CD4-positive, alpha-beta memory T cell (primary cell): ENCODE results near the gene POLDIP3. TPM values are rescaled to one million over a fixed set of nuclear protein-coding genes. Genes with fewer than 3 reads are reported as not detected.
A peak's percentile ranks its signal among the peaks of the same experiment; 100 is the strongest.
"Not testable (repeated sequence)": the region's sequence is repeated elsewhere in the genome, so short reads cannot be mapped to it uniquely, and the experiment has no call there.

Experiments
- CTCF ChIA-PET: fragments of 350-600 bp; sonication (Branson Sonifier 250); formaldehyde crosslinking; loops from one replicate; lab custom pipeline; 2021; ENCODE audit warnings: inconsistent platforms; ENCODE audit not compliant: partially characterized antibody; lab: Charles Lee
- POLR2A ChIA-PET: fragments of 350-600 bp; sonication (Branson Sonifier 250); formaldehyde crosslinking; loops from one replicate; lab custom pipeline; 2021; ENCODE audit not compliant: partially characterized antibody; lab: Charles Lee
- DNase-seq, 5 donors: peaks; one replicate each; pipeline versions ENCODE4 v3.0.0 to v3.0.0-alpha.2; 2020 to 2022; ENCODE audit warnings: mixed read lengths in 1 of 5
- H3K27ac ChIP-seq: one replicate; pipeline ENCODE4 v1.7.0; 2013; ENCODE audit warnings: low read depth, low read length
- H3K27me3 ChIP-seq: 2 replicates; pipeline ENCODE4 v1.7.0; 2013; ENCODE audit warnings: mild to moderate bottlenecking, low read length, moderate library complexity; ENCODE audit not compliant: insufficient read depth
- H3K36me3 ChIP-seq: 2 replicates; pipeline ENCODE4 v1.7.0; 2013; ENCODE audit warnings: mild to moderate bottlenecking, low read length, moderate library complexity; ENCODE audit not compliant: insufficient read depth
- H3K4me1 ChIP-seq: 2 replicates; pipeline ENCODE4 v1.7.0; 2013; ENCODE audit warnings: mild to moderate bottlenecking, low read length, moderate library complexity; ENCODE audit not compliant: insufficient read depth
- H3K4me3 ChIP-seq, 2 donors: one replicate each; pipeline ENCODE4 v1.7.0; 2013; ENCODE audit warnings: low read length in 2 of 2, mild to moderate bottlenecking in 1 of 2
- H3K9me3 ChIP-seq, 2 donors: one replicate each; pipeline ENCODE4 v1.7.0; 2013; ENCODE audit warnings: low read length in 2 of 2, control low read depth in 1 of 2; ENCODE audit not compliant: control insufficient read depth in 1 of 2
- H3K27ac Mint-ChIP-seq, 7 donors: one replicate each; pipeline ENCODE4 v1.8.0; 2020 to 2021; ENCODE audit warnings: mixed read lengths in 7 of 7, mild to moderate bottlenecking in 6 of 7, inconsistent platforms in 3 of 7, moderate library complexity in 3 of 7
- H3K27me3 Mint-ChIP-seq, 2 donors: one replicate each; pipeline ENCODE4 v1.8.0; 2020 to 2021; ENCODE audit warnings: mixed read lengths in 2 of 2
- H3K36me3 Mint-ChIP-seq, 2 donors: one replicate each; pipeline ENCODE4 v1.8.0; 2020 to 2021; ENCODE audit warnings: mixed read lengths in 2 of 2, inconsistent platforms in 1 of 2, mild to moderate bottlenecking in 1 of 2
- H3K4me1 Mint-ChIP-seq, 4 donors: one replicate each; pipeline ENCODE4 v1.8.0; 2020 to 2021; ENCODE audit warnings: mixed read lengths in 4 of 4, mild to moderate bottlenecking in 1 of 4
- H3K4me3 Mint-ChIP-seq, 8 donors: one replicate each; pipeline ENCODE4 v1.8.0; 2020 to 2021; ENCODE audit warnings: mixed read lengths in 8 of 8, mild to moderate bottlenecking in 7 of 8, moderate library complexity in 6 of 8, inconsistent platforms in 3 of 8
- H3K9me3 Mint-ChIP-seq, 8 donors: one replicate each; pipeline ENCODE4 v1.8.0; 2020 to 2021; ENCODE audit warnings: mixed read lengths in 8 of 8, mild to moderate bottlenecking in 5 of 8, inconsistent platforms in 3 of 8, moderate library complexity in 1 of 8
- intact Hi-C: fragments of 100-400 bp; cut with micrococcal nuclease; formaldehyde crosslinking; loops from one replicate; pipeline ENCODE4 v1.15.1; 2023
- polyA plus RNA-seq, 2 donors: library from polyadenylated mRNA; unstranded; fragments of 300-500 nt; fragmentation: Illumina TruSeq; gene quantifications; one replicate each; pipeline ENCODE4 v1.2.3, GENCODE V29; 2021
- total RNA-seq, 2 experiments: library from RNA; stranded (reverse); gene quantifications; one replicate each; pipeline ENCODE4 v1.2.3, GENCODE V29; 2021

POLDIP3 gene
- total and polyA plus RNA-seq, 4 experiments from 2014 or later: 66.1 to 82.3 (median 77.8) TPM

GRCh38 chr22:42560781-42561180 lies 53.9 kb downstream of the POLDIP3 start:
- Mint-ChIP-seq H3K4me3 (no peak overlapping the region), H3K9me3 (peaks cover 0 to 3% (median 0%) of the 10 kb centered on the region in 8 donors), H3K36me3 (no peaks in the 10 kb centered on the region), H3K4me1 (peaks cover 0 to 3% (median 0%) of the 10 kb centered on the region in 4 donors), H3K27me3 (no peaks in the 10 kb centered on the region), H3K27ac (peak overlapping the region in 2 of 7 donors; percentile 25 to 72)
- no peaks in the 10 kb centered on the region for H3K9me3 ChIP-seq
- no peaks in the 10 kb centered on the region for H3K36me3 ChIP-seq
- ChIA-PET CTCF (no interaction called here), POLR2A (interaction anchor here (1.8 kb wide), 1 partner anchor 9 kb away, joined by 6 read pairs; no protein-coding TSS in a partner anchor)
- H3K4me3 ChIP-seq: no peak overlapping the region
- H3K27ac ChIP-seq: no peak overlapping the region
- intact Hi-C loops: no loop called here
- DNase-seq: no peak
- no peaks in the 10 kb centered on the region for H3K27me3 ChIP-seq
- H3K4me1 ChIP-seq: no peaks in the 10 kb centered on the region

- no peaks in the 10 kb centered on the region for H3K9me3 ChIP-seq
- Mint-ChIP-seq H3K27me3 (no peaks in the 10 kb centered on the region), H3K9me3 (peaks cover 0 to 3% (median 0%) of the 10 kb centered on the region in 8 donors), H3K36me3 (no peaks in the 10 kb centered on the region), H3K4me3 (no peak overlapping the region), H3K27ac (peak overlapping the region in 2 of 7 donors; percentile 12 to 61), H3K4me1 (peaks cover 0 to 3% (median 0%) of the 10 kb centered on the region in 4 donors)
- ChIA-PET CTCF (no interaction called here), POLR2A (interaction anchor here (1.8 kb wide), 1 partner anchor 9 kb away, joined by 6 read pairs; no protein-coding TSS in a partner anchor)
- no peaks in the 10 kb centered on the region for H3K27me3 ChIP-seq
- no peak overlapping the region for H3K27ac ChIP-seq
- no peak overlapping the region for H3K4me3 ChIP-seq
- intact Hi-C loops: no loop called here
- DNase-seq: no peak
- no peaks in the 10 kb centered on the region for H3K36me3 ChIP-seq
- no peaks in the 10 kb centered on the region for H3K4me1 ChIP-seq
Observed at GRCh38 chr22:42560381-42560780, 54.3 kb downstream of the POLDIP3 start.

- Mint-ChIP-seq H3K27ac (peak within 1 kb of the TSS in 5 of 7 donors; percentile 41 to 85 (median 80)), H3K27me3 (no peaks in the 10 kb centered on the region), H3K4me1 (peaks cover 9 to 29% (median 11%) of the 10 kb centered on the region in 4 donors), H3K9me3 (no peaks in the 10 kb centered on the region), H3K36me3 (no peaks in the 10 kb centered on the region), H3K4me3 (peak within 1 kb of the TSS; percentile 78 to 90 (median 82))
- no peaks in the 10 kb centered on the region for H3K36me3 ChIP-seq
- POLR2A ChIA-PET: interaction anchor here (0.8 to 1.0 kb wide), 2 partner anchors 9 to 91 kb away, joined by 3 read pairs; no protein-coding TSS in a partner anchor
- DNase-seq: peak; percentile 74 to 88 (median 79)
- no peaks in the 10 kb centered on the region for H3K27me3 ChIP-seq
- intact Hi-C loops: loop anchor here (2.0 kb wide), 3 partner anchors 21 to 587 kb away; no protein-coding TSS in a partner anchor
- CTCF ChIA-PET: interaction anchor here (1.1 kb wide), 1 partner anchor 22 kb away, joined by 3 read pairs; no protein-coding TSS in a partner anchor
- no peaks in the 10 kb centered on the region for H3K9me3 ChIP-seq
- peak within 1 kb of the TSS; percentile 61 to 66 for H3K4me3 ChIP-seq
- H3K4me1 ChIP-seq: peaks cover 16% of the 10 kb centered on the region
- no peak within 1 kb of the TSS for H3K27ac ChIP-seq
Observed at GRCh38 chr22:42553475-42554361, 61.0 kb downstream of the POLDIP3 start, which contains the start of gene SERHL2. SERHL2 (plus strand) TSS chr22:42553956; CDS start chr22:42554021, 65 bp downstream.

GRCh38 chr22:42552294-42552647 lies 62.4 kb downstream of the POLDIP3 start:
- CTCF ChIA-PET: interaction anchor here (1.1 kb wide), 1 partner anchor 19 kb away, joined by 3 read pairs; no protein-coding TSS in a partner anchor
- not testable (repeated sequence) for H3K9me3 Mint-ChIP-seq, H3K27me3 ChIP-seq, H3K36me3 Mint-ChIP-seq, H3K4me3 ChIP-seq, H3K27ac ChIP-seq, H3K36me3 ChIP-seq, H3K27me3 Mint-ChIP-seq, H3K9me3 ChIP-seq, DNase-seq
- Mint-ChIP-seq H3K4me3 (peak overlapping the region; percentile 79 to 90 (median 86)), H3K27ac (peak overlapping the region; percentile 86 to 95 (median 93)), H3K4me1 (peaks cover 9 to 29% (median 11%) of the 10 kb centered on the region in 4 donors)
- peaks cover 16% of the 10 kb centered on the region for H3K4me1 ChIP-seq
- intact Hi-C loops: loop anchor here (2.0 kb wide), 3 partner anchors 19 to 585 kb away; no protein-coding TSS in a partner anchor
- POLR2A ChIA-PET: interaction anchor here (1.2 to 1.6 kb wide), 2 partner anchors 19 to 771 kb away, joined by 3 read pairs; no protein-coding TSS in a partner anchor

- no peaks in the 10 kb centered on the region for H3K9me3 ChIP-seq
- no peak overlapping the region for H3K27ac ChIP-seq
- no peaks in the 10 kb centered on the region for H3K36me3 ChIP-seq
- no peaks in the 10 kb centered on the region for H3K27me3 Mint-ChIP-seq
- peaks cover 16% of the 10 kb centered on the region for H3K4me1 ChIP-seq
- H3K27ac Mint-ChIP-seq: peak overlapping the region in 1 of 7 donors; percentile 43
- CTCF ChIA-PET: interaction anchor here (0.5 to 1.9 kb wide), 2 partner anchors 16 to 596 kb away, joined by 4 to 10 read pairs; no protein-coding TSS in a partner anchor
- H3K4me3 ChIP-seq: no peak overlapping the region
- peak overlapping the region in 1 of 8 donors; percentile 1 for H3K4me3 Mint-ChIP-seq
- no peak for DNase-seq
- intact Hi-C loops: no loop called here
- no peaks in the 10 kb centered on the region for H3K27me3 ChIP-seq
- POLR2A ChIA-PET: interaction anchor here (1.2 kb wide), 1 partner anchor 68 kb away, joined by 3 read pairs; no protein-coding TSS in a partner anchor
- H3K9me3 Mint-ChIP-seq: no peaks in the 10 kb centered on the region
- no peaks in the 10 kb centered on the region for H3K36me3 Mint-ChIP-seq
- H3K4me1 Mint-ChIP-seq: peaks cover 9 to 29% (median 11%) of the 10 kb centered on the region in 4 donors
Observed at GRCh38 chr22:42549331-42550060, 65.2 kb downstream of the POLDIP3 start.

GRCh38 chr22:42548597-42549330 lies 65.9 kb downstream of the POLDIP3 start:
- Histone ChIP-seq H3K4me1 (peaks cover 10% of the 10 kb centered on the region), H3K9me3 (no peaks in the 10 kb centered on the region), H3K4me3 (no peak overlapping the region), H3K36me3 (no peaks in the 10 kb centered on the region), H3K27ac (no peak overlapping the region), H3K27me3 (no peaks in the 10 kb centered on the region)
- peaks cover 7 to 27% (median 8%) of the 10 kb centered on the region in 4 donors for H3K4me1 Mint-ChIP-seq
- intact Hi-C loops: no loop called here
- H3K27me3 Mint-ChIP-seq: no peaks in the 10 kb centered on the region
- H3K4me3 Mint-ChIP-seq: no peak overlapping the region
- CTCF ChIA-PET: interaction anchor here (1.9 kb wide), 1 partner anchor 16 kb away, joined by 10 read pairs; no protein-coding TSS in a partner anchor
- no peaks in the 10 kb centered on the region for H3K9me3 Mint-ChIP-seq
- POLR2A ChIA-PET: no interaction called here
- no peak for DNase-seq
- H3K36me3 Mint-ChIP-seq: no peaks in the 10 kb centered on the region
- H3K27ac Mint-ChIP-seq: no peak overlapping the region
